SK-N-SH (cell line): ENCODE data around the gene BAK1. TPM values are rescaled to one million over a fixed set of nuclear protein-coding genes. Genes with fewer than 3 reads are reported as not detected.
"Not testable (repeated sequence)": the region's sequence is repeated elsewhere in the genome, so short reads cannot be mapped to it uniquely, and the experiment has no call there.

ENCODE experiments used
- CTCF ChIA-PET: fragments of 300-600, 350-600 bp; formaldehyde crosslinking; extraction: SDS; loops from one replicate; lab custom pipeline; 2021; lab: Yijun Ruan, JAX
- POLR2A ChIA-PET: fragments of 350-600 bp; sonication (Branson Sonifier 250); formaldehyde crosslinking; extraction: SDS; loops from one replicate; lab custom pipeline; 2020; ENCODE audit warnings: antibody characterized with exemption, inconsistent platforms; lab: Yijun Ruan, JAX
- DNase-seq: peaks from one replicate; pipeline ENCODE4 v3.0.0; 2012
- H2AFZ ChIP-seq: fragments of 200-600 bp; sonication (generic); 2 replicates; pipeline ENCODE4 v1.8.1; 2016; ENCODE audit warnings: antibody characterized with exemption, mild to moderate bottlenecking, low read depth
- H3F3A ChIP-seq: fragments of 200-600 bp; sonication (generic); replicated peaks from 2 replicates; pipeline ENCODE3; 2016; ENCODE audit warnings: antibody characterized with exemption, mild to moderate bottlenecking; ENCODE audit not compliant: insufficient read depth
- H3K27ac ChIP-seq, 2 experiments: fragments of 200-500 bp in 1 of 2; fragments of 200-600 bp in 1 of 2; sonication (Bioruptor generic) in 1 of 2; sonication (generic), shearing (Covaris generic) in 1 of 2; 2 replicates each; pipeline versions ENCODE4 v1.5.1 to v1.6.1; 2014 to 2016; ENCODE audit warnings: low read depth in 2 of 2, inconsistent platforms in 1 of 2, low read length in 1 of 2, mild to moderate bottlenecking in 1 of 2, mixed read lengths in 1 of 2
- H3K27me3 ChIP-seq: fragments of 200-600 bp; sonication (generic), shearing (Covaris generic); 2 replicates; pipeline ENCODE4 v1.6.1; 2016; ENCODE audit warnings: mixed run types; ENCODE audit not compliant: insufficient read depth
- H3K36me3 ChIP-seq, 2 experiments: fragments of 200-500 bp in 1 of 2; fragments of 200-600 bp in 1 of 2; sonication (Bioruptor generic) in 1 of 2; sonication (generic) in 1 of 2; replicated peaks in 1 of 2; 2 replicates each; pipeline versions ENCODE3 to v1.5.1; 2014 to 2016; ENCODE audit warnings: low read length in 1 of 2, mild to moderate bottlenecking in 1 of 2; ENCODE audit not compliant: insufficient read depth in 2 of 2, control insufficient read depth in 1 of 2
- H3K4me1 ChIP-seq, 2 experiments: fragments of 200-500 bp in 1 of 2; fragments of 200-600 bp in 1 of 2; sonication (Bioruptor generic) in 1 of 2; sonication (generic), shearing (Covaris generic) in 1 of 2; 2 replicates each; pipeline versions ENCODE4 v1.5.1 to v1.6.1; 2014 to 2016; ENCODE audit warnings: low read depth in 1 of 2, low read length in 1 of 2, mixed run types in 1 of 2; ENCODE audit not compliant: insufficient read depth in 2 of 2, control insufficient read depth in 1 of 2
- H3K4me2 ChIP-seq: fragments of 200-600 bp; sonication (generic), shearing (Covaris generic); 2 replicates; pipeline ENCODE4 v1.6.1; 2017; ENCODE audit warnings: mixed run types
- H3K4me3 ChIP-seq, 2 experiments: fragments of 200-500 bp in 1 of 2; fragments of 200-600 bp in 1 of 2; sonication (Bioruptor generic) in 1 of 2; sonication (generic), shearing (Covaris generic) in 1 of 2; 2 replicates each; pipeline versions ENCODE4 v1.5.1 to v1.8.1; 2014 to 2016; ENCODE audit warnings: low read depth in 2 of 2, inconsistent platforms in 1 of 2, low read length in 1 of 2, mild to moderate bottlenecking in 1 of 2, mixed read lengths in 1 of 2, moderate library complexity in 1 of 2
- H3K79me2 ChIP-seq: fragments of 200-600 bp; sonication (generic); 2 replicates; pipeline ENCODE4 v1.8.1; 2017; ENCODE audit warnings: mild to moderate bottlenecking; ENCODE audit not compliant: insufficient read depth
- H3K9ac ChIP-seq: fragments of 200-600 bp; sonication (generic); 2 replicates; pipeline ENCODE4 v1.6.1; 2017; ENCODE audit warnings: mixed run types
- H3K9me2 ChIP-seq: fragments of 200-600 bp; sonication (generic); 2 replicates; pipeline ENCODE4 v1.6.1; 2017; ENCODE audit warnings: mixed run types
- H3K9me3 ChIP-seq: fragments of 200-600 bp; sonication (generic); 2 replicates; pipeline ENCODE4 v1.6.1; 2017; ENCODE audit warnings: mixed run types, mild to moderate bottlenecking, moderate library complexity
- H4K20me1 ChIP-seq: fragments of 200-600 bp; sonication (generic); 2 replicates; pipeline ENCODE4 v1.6.1; 2017; ENCODE audit warnings: mild to moderate bottlenecking, mixed run types; ENCODE audit not compliant: insufficient read depth
- CHD2 ChIP-seq: fragments of 150-350 bp; IDR thresholded peaks from 2 replicates; pipeline ENCODE4 v1.6.1; 2018; ENCODE audit warnings: low read length; ENCODE audit not compliant: partially characterized antibody
- ELF1 ChIP-seq: IDR thresholded peaks from 2 replicates; pipeline ENCODE4 v1.4.0; 2012
- EP300 ChIP-seq, 2 experiments: IDR thresholded peaks; 2 replicates each; pipeline versions ENCODE4 v1.4.0 to v1.6.1; 2012; ENCODE audit warnings: borderline replicate concordance in 1 of 2, low read depth in 1 of 2, low read length in 1 of 2
- FOSL2 ChIP-seq: IDR thresholded peaks from 2 replicates; pipeline ENCODE4 v1.4.0; 2012; ENCODE audit warnings: low read depth, mild to moderate bottlenecking, moderate library complexity, borderline replicate concordance
- JUND ChIP-seq: IDR thresholded peaks from 2 replicates; pipeline ENCODE4 v1.4.0; 2012
- MEF2A ChIP-seq: IDR thresholded peaks from 2 replicates; pipeline ENCODE4 v1.4.0; 2012; ENCODE audit warnings: low read depth, borderline replicate concordance
- NRF1 ChIP-seq: IDR thresholded peaks from 2 replicates; pipeline ENCODE4 v1.6.1; 2012; ENCODE audit warnings: low read depth, mild to moderate bottlenecking, low read length
- POLR2AphosphoS5 ChIP-seq: IDR thresholded peaks from 2 replicates; pipeline ENCODE4 v1.6.1; 2012; ENCODE audit warnings: low read depth, low read length
- RAD21 ChIP-seq: IDR thresholded peaks from 2 replicates; pipeline ENCODE4 v1.6.1; 2012; ENCODE audit warnings: mild to moderate bottlenecking, low read length
- RCOR1 ChIP-seq: fragments of 150-350 bp; IDR thresholded peaks from 2 replicates; pipeline ENCODE4 v1.6.1; 2017; ENCODE audit warnings: antibody characterized with exemption, low read length
- RFX5 ChIP-seq: IDR thresholded peaks from 2 replicates; pipeline ENCODE4 v1.6.1; 2012; ENCODE audit warnings: mild to moderate bottlenecking, improper control_type of control experiment, low read length
- SIN3A ChIP-seq: IDR thresholded peaks from 2 replicates; pipeline ENCODE4 v1.6.1; 2012; ENCODE audit warnings: low read depth, mild to moderate bottlenecking, low read length, moderate library complexity, borderline replicate concordance
- TAF1 ChIP-seq: IDR thresholded peaks from 2 replicates; pipeline ENCODE4 v1.6.1; 2012; ENCODE audit warnings: low read depth, mild to moderate bottlenecking, low read length, moderate library complexity, borderline replicate concordance
- TEAD4 ChIP-seq: IDR thresholded peaks from 2 replicates; pipeline ENCODE4 v1.4.0; 2012; ENCODE audit warnings: mild to moderate bottlenecking, borderline replicate concordance; ENCODE audit not compliant: insufficient read depth
- WGBS: methylation state at CpG from one replicate; pipeline ENCODE4 v1.1.6; 2017; ENCODE audit warnings: low lambda C conversion rate; 5-methylcytosine and 5-hydroxymethylcytosine counted together
- polyA plus RNA-seq, 3 experiments: library from polyadenylated mRNA; depleted of rRNA; stranded (reverse); fragments of >200 nt; gene quantifications; 2 replicates each; pipeline ENCODE4 v1.2.3, GENCODE V29; 2012
- TF ChIP-seq, protein P1 (sequence below): fragments of 150-350 bp; IDR thresholded peaks from 2 replicates; pipeline ENCODE4 v1.6.1; 2017; ENCODE audit warnings: antibody characterized with exemption, low read length, low read depth, borderline replicate concordance
- TF ChIP-seq, protein P2 (sequence below): fragments of 150-350 bp; IDR thresholded peaks from 2 replicates; pipeline ENCODE4 v1.6.1; 2016; ENCODE audit warnings: mild to moderate bottlenecking, low read depth, low read length

Gene BAK1
- polyA plus RNA-seq, 1 of the 3 experiments (the other 2 are of a cell fraction): 15.4 TPM

DNA sequence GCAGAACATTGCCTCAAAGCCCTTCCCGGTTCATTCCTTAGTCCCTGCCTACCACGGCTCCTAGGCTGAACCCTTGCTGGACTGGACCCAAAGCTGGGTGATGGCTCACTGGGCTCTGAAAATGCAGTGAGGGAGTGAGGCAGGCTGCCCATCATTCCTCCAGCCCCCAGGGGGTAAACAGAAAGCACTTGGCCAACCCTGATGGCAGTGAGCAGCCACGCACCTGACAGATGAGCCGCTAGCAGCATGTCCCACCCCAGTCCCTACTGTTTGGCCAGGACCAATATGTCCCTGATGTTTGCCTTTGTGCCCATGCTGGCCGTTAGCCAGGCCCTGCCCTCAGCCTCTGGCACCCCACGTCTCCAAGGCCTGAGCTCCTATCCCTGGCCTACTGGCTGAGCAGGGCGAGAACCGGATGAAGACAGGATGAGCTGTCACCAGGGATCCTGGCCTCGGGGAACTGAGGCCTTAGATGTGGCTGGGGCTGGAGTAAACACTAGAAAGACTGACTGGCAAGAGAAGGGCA lies 19.4 kb upstream of the BAK1 start:
- POLR2A ChIA-PET: no interaction called here
- no peaks in the 10 kb centered on the region for H3K79me2 ChIP-seq
- no peaks in the 10 kb centered on the region for H3K36me3 ChIP-seq
- H3K4me2 ChIP-seq: no peak overlapping the region
- H3K9ac ChIP-seq: no peak overlapping the region
- H3F3A ChIP-seq: no peaks in the 10 kb centered on the region
- H3K27ac ChIP-seq: no peak overlapping the region
- WGBS: 69% methylated on average over 7 of the region's 9 CpGs
- TF ChIP-seq ELF1: no peak
- TF ChIP-seq TAF1: no peak
- TF ChIP-seq NRF1: no peak
- no peak for TF ChIP-seq POLR2AphosphoS5
- TF ChIP-seq JUND: no peak
- TF ChIP-seq SIN3A: no peak
- TF ChIP-seq EP300 (IDR thresholded peaks at IDR 0.05; ENCODE audit: borderline replicate concordance in 1 of 2, low read depth in 1 of 2, low read length in 1 of 2): no peak
- H3K4me1 ChIP-seq: peaks cover 0 to 10% of the 10 kb centered on the region in 2 experiments; a peak in 1 of 4 replicates
- CTCF ChIA-PET: interaction anchor here (1.0 to 4.9 kb wide), 6 partner anchors 9 to 103 kb away, joined by 3 to 17 read pairs (median 5); no protein-coding TSS in a partner anchor
- no peaks in the 10 kb centered on the region for H3K27me3 ChIP-seq
- H3K9me3 ChIP-seq: no peaks in the 10 kb centered on the region
- H4K20me1 ChIP-seq: no peaks in the 10 kb centered on the region
- DNase-seq: no peak
- H2AFZ ChIP-seq: no peak overlapping the region
- no peak overlapping the region for H3K4me3 ChIP-seq
- no peaks in the 10 kb centered on the region for H3K9me2 ChIP-seq

DNA sequence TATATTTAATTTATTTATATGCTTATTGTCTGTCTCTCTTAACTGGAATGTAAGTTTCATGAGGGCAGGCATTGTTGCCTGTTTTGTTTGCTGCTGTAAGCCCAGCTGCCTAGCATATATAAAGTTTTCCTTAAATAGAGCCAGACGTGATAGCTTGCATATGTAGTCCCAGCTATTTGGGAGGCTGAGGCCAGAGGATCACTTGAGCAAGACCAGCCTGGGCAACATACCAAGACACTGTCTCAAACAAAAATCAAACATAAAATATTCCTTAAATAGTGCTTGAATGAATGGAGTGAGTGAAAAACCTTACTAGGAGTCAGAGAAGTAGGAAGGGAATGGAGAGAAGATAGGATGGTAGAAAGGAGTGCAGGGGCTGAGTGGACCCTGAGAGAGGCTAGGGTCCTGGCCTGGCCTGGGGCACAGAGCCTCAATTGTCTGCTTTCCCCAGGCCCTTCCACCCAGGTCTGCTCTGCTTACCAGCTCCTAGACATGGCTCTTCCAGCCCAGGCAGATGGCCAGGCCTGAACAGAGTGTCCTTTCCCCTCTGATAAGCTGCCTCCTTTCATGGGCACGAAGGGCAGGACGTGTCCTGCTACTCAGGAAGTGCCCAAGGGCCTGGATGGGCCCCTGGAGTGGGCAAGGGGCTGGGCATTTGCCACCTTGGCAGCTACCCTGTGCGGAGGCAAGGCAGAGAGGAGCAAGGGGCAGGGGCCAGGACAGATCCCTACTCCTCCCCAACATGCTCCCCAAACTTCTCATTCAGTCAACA lies 17.7 kb upstream of the BAK1 start:
- CTCF ChIA-PET: interaction anchor here (0.9 to 4.9 kb wide), 8 partner anchors 8 to 457 kb away, joined by 4 to 17 read pairs (median 6); no protein-coding TSS in a partner anchor
- H3F3A ChIP-seq: no peaks in the 10 kb centered on the region
- TF ChIP-seq MEF2A (no peak), TEAD4 (no peak), CHD2 (no peak), RAD21 (no peak), RCOR1 (no peak), EP300 (IDR thresholded peaks at IDR 0.05; ENCODE audit: borderline replicate concordance in 1 of 2, low read depth in 1 of 2, low read length in 1 of 2) (no peak), TAF1 (no peak), RFX5 (no peak), FOSL2 (no peak)
- TF ChIP-seq, protein P1, sequence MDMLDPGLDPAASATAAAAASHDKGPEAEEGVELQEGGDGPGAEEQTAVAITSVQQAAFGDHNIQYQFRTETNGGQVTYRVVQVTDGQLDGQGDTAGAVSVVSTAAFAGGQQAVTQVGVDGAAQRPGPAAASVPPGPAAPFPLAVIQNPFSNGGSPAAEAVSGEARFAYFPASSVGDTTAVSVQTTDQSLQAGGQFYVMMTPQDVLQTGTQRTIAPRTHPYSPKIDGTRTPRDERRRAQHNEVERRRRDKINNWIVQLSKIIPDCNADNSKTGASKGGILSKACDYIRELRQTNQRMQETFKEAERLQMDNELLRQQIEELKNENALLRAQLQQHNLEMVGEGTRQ: no peak
- TF ChIP-seq, protein P2, sequence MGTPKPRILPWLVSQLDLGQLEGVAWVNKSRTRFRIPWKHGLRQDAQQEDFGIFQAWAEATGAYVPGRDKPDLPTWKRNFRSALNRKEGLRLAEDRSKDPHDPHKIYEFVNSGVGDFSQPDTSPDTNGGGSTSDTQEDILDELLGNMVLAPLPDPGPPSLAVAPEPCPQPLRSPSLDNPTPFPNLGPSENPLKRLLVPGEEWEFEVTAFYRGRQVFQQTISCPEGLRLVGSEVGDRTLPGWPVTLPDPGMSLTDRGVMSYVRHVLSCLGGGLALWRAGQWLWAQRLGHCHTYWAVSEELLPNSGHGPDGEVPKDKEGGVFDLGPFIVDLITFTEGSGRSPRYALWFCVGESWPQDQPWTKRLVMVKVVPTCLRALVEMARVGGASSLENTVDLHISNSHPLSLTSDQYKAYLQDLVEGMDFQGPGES: no peak

DNA sequence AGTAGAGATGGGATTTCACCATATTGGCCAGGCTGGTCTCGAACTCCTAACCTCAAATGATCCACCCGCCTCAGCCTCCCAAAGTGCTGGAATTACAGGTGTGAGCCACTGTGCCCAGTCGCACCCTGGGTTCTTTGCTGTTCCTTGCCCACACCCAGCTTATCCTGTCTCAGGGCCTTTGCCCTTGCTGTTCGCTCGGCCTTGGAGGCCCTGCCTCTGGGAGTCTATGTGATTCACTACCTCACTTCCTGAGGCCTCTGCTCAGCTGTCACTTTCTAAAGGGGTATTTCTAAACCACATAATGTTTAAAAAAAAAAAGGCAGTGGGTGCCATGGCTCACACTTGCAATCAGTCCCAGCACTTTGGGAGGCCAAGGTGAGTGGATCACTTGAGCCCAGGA lies 16.8 kb upstream of the BAK1 start:
- H3K36me3 ChIP-seq, H4K20me1 ChIP-seq, H3K4me2 ChIP-seq, H3K79me2 ChIP-seq, POLR2A ChIA-PET, H3K27me3 ChIP-seq, H3K9ac ChIP-seq, H3K4me3 ChIP-seq, H3F3A ChIP-seq, H3K4me1 ChIP-seq, H3K27ac ChIP-seq, H3K9me2 ChIP-seq, H3K9me3 ChIP-seq, DNase-seq, H2AFZ ChIP-seq: not testable (repeated sequence)
- 91% methylated on average over 5 of the region's 5 CpGs for WGBS
- CTCF ChIA-PET: interaction anchor here (0.9 to 4.9 kb wide), 6 partner anchors 10 to 458 kb away, joined by 3 to 17 read pairs (median 4); partner anchors contain the start of gene BAK1

More for the DNA sequence above, 17.7 kb upstream of the BAK1 start:
- H3K9me2 ChIP-seq: no peaks in the 10 kb centered on the region
- no peak overlapping the region for H3K4me2 ChIP-seq
- POLR2A ChIA-PET: interaction anchor here (1.0 kb wide), 1 partner anchor 114 kb away, joined by 3 read pairs; the partner anchor contains the start of gene UQCC2
- H3K4me3 ChIP-seq: no peak overlapping the region
- H4K20me1 ChIP-seq: no peaks in the 10 kb centered on the region
- H3K36me3 ChIP-seq: no peaks in the 10 kb centered on the region
- no peak overlapping the region for H2AFZ ChIP-seq
- peaks cover 0 to 10% of the 10 kb centered on the region in 2 experiments; a peak in 1 of 4 replicates for H3K4me1 ChIP-seq
- no peak for DNase-seq
- H3K9ac ChIP-seq: no peak overlapping the region
- no peaks in the 10 kb centered on the region for H3K27me3 ChIP-seq
- H3K79me2 ChIP-seq: no peaks in the 10 kb centered on the region
- peak overlapping the region in 1 of 2 experiments; percentile 50; a peak in 1 of 4 replicates for H3K27ac ChIP-seq
- no peaks in the 10 kb centered on the region for H3K9me3 ChIP-seq
- 77% methylated on average over 4 of the region's 4 CpGs for WGBS
